Subcutaneous adipose tissue (tissue), 4 donors: ENCODE data around the gene CCNDBP1. TPM values are rescaled to one million over a fixed set of nuclear protein-coding genes. Genes with fewer than 3 reads are reported as not detected.

Experiments
- CTCF ChIP-seq: fragments of 450-650 bp; IDR thresholded peaks from one replicate; pipeline ENCODE4 v1.5.1; 2016; ENCODE audit warnings: low read depth, mild to moderate bottlenecking, control low read depth, antibody characterized with exemption, moderate library complexity
- total RNA-seq, 4 donors: library from RNA; depleted of rRNA; stranded (reverse); fragments of >200 nt; gene quantifications; one replicate each; pipeline ENCODE4 v1.1.0, GENCODE V29; 2016

The CCNDBP1 gene
- total RNA-seq, 4 donors from 2014 or later: 121 to 201 (median 130) TPM

GRCh38 chr15:43226436-43227305, 41.5 kb downstream of the CCNDBP1 start:
- TF ChIP-seq CTCF: no peak

- no peak for TF ChIP-seq CTCF
Observed at GRCh38 chr15:43229977-43230376, 44.8 kb downstream of the CCNDBP1 start.

GRCh38 chr15:43230640-43231115, 45.5 kb downstream of the CCNDBP1 start:
- TF ChIP-seq CTCF: no peak

GRCh38 chr15:43232289-43232874, 47.2 kb downstream of the CCNDBP1 start:
- no peak for TF ChIP-seq CTCF

- no peak for TF ChIP-seq CTCF
Observed at GRCh38 chr15:43235536-43235935, 50.3 kb downstream of the CCNDBP1 start.

- no peak for TF ChIP-seq CTCF
Observed at GRCh38 chr15:43237842-43238470, 52.8 kb downstream of the CCNDBP1 start.

GRCh38 chr15:43238671-43239131, 53.5 kb downstream of the CCNDBP1 start:
- TF ChIP-seq CTCF: no peak
